Measurements from ENCODE around the gene GGCT. TPM values are rescaled to one million over a fixed set of nuclear protein-coding genes. Genes with fewer than 3 reads are reported as not detected.

GGCT gene
- total RNA-seq = 10 to 100 TPM; 78.6 to 78.7 TPM

GRCh38 chr7:30504301-30505173 is at the start of gene GGCT:
TSS of gene GGCT (minus strand) at chr7:30504829. CDS start at chr7:30504709, 120 bp downstream.
- intact Hi-C loops (cut with micrococcal nuclease) = loop anchor here (2.0 to 10.0 kb wide), 2 partner anchors 26 to 230 kb away; partner anchors contain the start of gene NOD1
- CTCF ChIA-PET = no interaction called here
- no peaks in the 10 kb centered on the region for H3K9me3 Mint-ChIP-seq
- DNase-seq (peak; percentile 99), ATAC-seq (peak; percentile 99)
- H3K27me3 Mint-ChIP-seq = no peaks in the 10 kb centered on the region
- POLR2A ChIA-PET = interaction anchor here (0.6 to 1.3 kb wide), 3 partner anchors 26 to 50 kb away, joined by 3 to 12 read pairs (median 3); partner anchors contain the start of gene NOD1
- peaks cover 46% of the 10 kb centered on the region for H3K4me1 Mint-ChIP-seq (ENCODE audit: low read depth)
- TF ChIP-seq CTCF (IDR thresholded peaks at IDR 0.05) = no peak
- H3K36me3 Mint-ChIP-seq (ENCODE audit: low read depth) = peaks cover 36% of the 10 kb centered on the region
- H3K4me3 Mint-ChIP-seq = peak within 1 kb of the TSS; percentile 80
- peak within 1 kb of the TSS; percentile 89 for H3K27ac Mint-ChIP-seq

GRCh38 chr7:30553546-30553945 is 48.9 kb upstream of the GGCT start:
- H3K9me3 Mint-ChIP-seq = no peaks in the 10 kb centered on the region
- H3K36me3 Mint-ChIP-seq (ENCODE audit: low read depth) = no peaks in the 10 kb centered on the region
- ATAC-seq = no peak
- H3K4me1 Mint-ChIP-seq (ENCODE audit: low read depth) = no peaks in the 10 kb centered on the region
- TF ChIP-seq CTCF (IDR thresholded peaks at IDR 0.05) = no peak
- H3K4me3 Mint-ChIP-seq = no peak overlapping the region
- POLR2A ChIA-PET = interaction anchor here (0.6 kb wide), 2 partner anchors 11 to 67 kb away, joined by 3 read pairs; no protein-coding TSS in a partner anchor
- DNase-seq = no peak
- H3K27ac Mint-ChIP-seq = no peak overlapping the region
- CTCF ChIA-PET = interaction anchor here (1.3 to 1.4 kb wide), 2 partner anchors 11 to 186 kb away, joined by 3 to 7 read pairs; no protein-coding TSS in a partner anchor
- no peaks in the 10 kb centered on the region for H3K27me3 Mint-ChIP-seq
- intact Hi-C loops (cut with micrococcal nuclease) = no loop called here

- Mint-ChIP-seq H3K4me1 (ENCODE audit: low read depth) (no peaks in the 10 kb centered on the region), H3K9me3 (no peaks in the 10 kb centered on the region), H3K4me3 (no peak overlapping the region), H3K36me3 (ENCODE audit: low read depth) (no peaks in the 10 kb centered on the region), H3K27ac (no peak overlapping the region), H3K27me3 (no peaks in the 10 kb centered on the region)
- TF ChIP-seq CTCF (IDR thresholded peaks at IDR 0.05) = no peak
- ChIA-PET CTCF (interaction anchor here (1.3 to 1.4 kb wide), 2 partner anchors 11 to 187 kb away, joined by 3 to 7 read pairs; no protein-coding TSS in a partner anchor), POLR2A (no interaction called here)
- no peak for ATAC-seq
- DNase-seq = no peak
- intact Hi-C loops (cut with micrococcal nuclease) = no loop called here
Observed at GRCh38 chr7:30553141-30553540, 48.5 kb upstream of the GGCT start.

- H3K4me3 Mint-ChIP-seq = no peak overlapping the region
- ChIA-PET CTCF (interaction anchor here (1.3 kb wide), 1 partner anchor 19 kb away, joined by 3 read pairs; no protein-coding TSS in a partner anchor), POLR2A (no interaction called here)
- H3K9me3 Mint-ChIP-seq = no peaks in the 10 kb centered on the region
- ATAC-seq (no peak), DNase-seq (no peak)
- no peaks in the 10 kb centered on the region for H3K4me1 Mint-ChIP-seq (ENCODE audit: low read depth)
- no peaks in the 10 kb centered on the region for H3K36me3 Mint-ChIP-seq (ENCODE audit: low read depth)
- H3K27ac Mint-ChIP-seq = no peak overlapping the region
- no peak for TF ChIP-seq CTCF (IDR thresholded peaks at IDR 0.05)
- intact Hi-C loops (cut with micrococcal nuclease) = no loop called here
- H3K27me3 Mint-ChIP-seq = no peaks in the 10 kb centered on the region
Observed at GRCh38 chr7:30552330-30552729, 47.7 kb upstream of the GGCT start.
